Left lung (tissue), 10 donors: ENCODE measurements around the gene FAM168A. TPM values are rescaled to one million over a fixed set of nuclear protein-coding genes. Genes with fewer than 3 reads are reported as not detected.

ENCODE experiments used
- ATAC-seq: fragments of 200-7000 bp; cut with Tn5 transposase; one replicate; pipeline ENCODE4 v1.9.1; 2020; ENCODE audit warnings: moderate library complexity
- DNase-seq, 4 donors: peaks; one replicate each; pipeline ENCODE4 v3.0.0-alpha.2; 2013 to 2020
- H3K27ac ChIP-seq, 2 donors: fragments of 200-600 bp; sonication (generic) in 1 of 2; one replicate each; pipeline versions ENCODE4 v1.5.0 to v1.8.0; 2020 to 2021
- H3K27me3 ChIP-seq, 2 donors: fragments of 200-600 bp; sonication (generic) in 1 of 2; one replicate each; pipeline versions ENCODE4 v1.5.0 to v1.8.0; 2020 to 2021
- H3K36me3 ChIP-seq, 2 donors: fragments of 200-600 bp; sonication (generic) in 1 of 2; one replicate each; pipeline versions ENCODE4 v1.5.0 to v1.8.0; 2020 to 2021
- H3K4me1 ChIP-seq, 2 donors: fragments of 200-600 bp; one replicate each; pipeline ENCODE4 v1.8.0; 2021
- H3K4me3 ChIP-seq, 2 donors: fragments of 200-600 bp; sonication (generic) in 1 of 2; one replicate each; pipeline versions ENCODE4 v1.5.0 to v1.8.0; 2020 to 2021; ENCODE audit warnings: mild to moderate bottlenecking in 1 of 2
- H3K9me3 ChIP-seq, 2 donors: fragments of 200-600 bp; sonication (generic) in 1 of 2; one replicate each; pipeline versions ENCODE4 v1.5.0 to v1.8.0; 2020 to 2021
- CTCF ChIP-seq, 2 donors: fragments of 200-600 bp; sonication (generic) in 1 of 2; IDR thresholded peaks; one replicate each; pipeline versions ENCODE4 v1.5.0 to v1.8.0; 2021; ENCODE audit warnings: antibody characterized with exemption in 2 of 2
- intact Hi-C, 2 donors: fragments of 100-400 bp; cut with DNase I; formaldehyde crosslinking; loops; one replicate each; pipeline versions ENCODE4 v1.11.2 to v1.14.2; 2022
- polyA plus RNA-seq, 6 donors: library from polyadenylated mRNA; unstranded; fragments of 120-200 nt; gene quantifications; one replicate each; pipeline ENCODE4 v1.2.1, GENCODE V29; 2013; ENCODE audit not compliant: insufficient read length in 6 of 6
- total RNA-seq, 2 donors: library from RNA; stranded (reverse); fragmentation: NEBNext Ultra II Directional; extraction: Animal tissue kit (Norgen Biotek cat#: 25700); gene quantifications; one replicate each; pipeline ENCODE4 v1.2.1, GENCODE V29; 2021
- donor health status: DM: no; HTN: yes; CAD: no.
- donor health status: DM: no; HTN: no; CAD: no.

FAM168A gene
- total and polyA plus RNA-seq, 8 donors, result 28.2 to 43.9 (median 41.6) TPM

- TF ChIP-seq CTCF (IDR thresholded peaks at IDR 0.05), result no peak
- DNase-seq (no peak), ATAC-seq (no peak)
- no peak overlapping the region for H3K27ac ChIP-seq
- no peaks in the 10 kb centered on the region for H3K9me3 ChIP-seq
- H3K27me3 ChIP-seq, result no peaks in the 10 kb centered on the region
- H3K4me3 ChIP-seq, result no peak overlapping the region
- H3K36me3 ChIP-seq, result peaks cover 9 to 86% of the 10 kb centered on the region in 2 donors
- intact Hi-C loops, result no loop called here
- H3K4me1 ChIP-seq, result peaks cover 0 to 16% of the 10 kb centered on the region in 2 donors
These were observed 235.7 kb downstream of the FAM168A start for GRCh38 chr11:73361953-73362776.

GRCh38 chr11:73360743-73361369, 237.1 kb downstream of the FAM168A start:
- ATAC-seq, result no peak
- intact Hi-C loops, result no loop called here

GRCh38 chr11:73359930-73360742, 237.8 kb downstream of the FAM168A start:
- Histone ChIP-seq H3K4me3 (no peak overlapping the region), H3K36me3 (peaks cover 9 to 92% of the 10 kb centered on the region in 2 donors), H3K27me3 (no peaks in the 10 kb centered on the region), H3K4me1 (no peaks in the 10 kb centered on the region), H3K9me3 (no peaks in the 10 kb centered on the region), H3K27ac (no peak overlapping the region)
- ATAC-seq (no peak), DNase-seq (no peak)
- intact Hi-C loops, result no loop called here
- TF ChIP-seq CTCF (IDR thresholded peaks at IDR 0.05), result no peak

More at GRCh38 chr11:73360743-73361369, 237.1 kb downstream of the FAM168A start:
- Histone ChIP-seq H3K27ac (no peak overlapping the region), H3K27me3 (no peaks in the 10 kb centered on the region), H3K9me3 (no peaks in the 10 kb centered on the region), H3K36me3 (peaks cover 9 to 94% of the 10 kb centered on the region in 2 donors), H3K4me1 (peaks cover 0 to 3% of the 10 kb centered on the region in 2 donors), H3K4me3 (no peak overlapping the region)
- no peak for DNase-seq
- TF ChIP-seq CTCF (IDR thresholded peaks at IDR 0.05), result no peak

- H3K27ac ChIP-seq, result no peak overlapping the region
- H3K9me3 ChIP-seq, result no peaks in the 10 kb centered on the region
- TF ChIP-seq CTCF (IDR thresholded peaks at IDR 0.05), result no peak
- H3K27me3 ChIP-seq, result no peaks in the 10 kb centered on the region
- H3K4me3 ChIP-seq, result no peak overlapping the region
- peaks cover 9 to 85% of the 10 kb centered on the region in 2 donors for H3K36me3 ChIP-seq
- no peak for ATAC-seq
- DNase-seq, result no peak
- intact Hi-C loops, result no loop called here
- H3K4me1 ChIP-seq, result no peaks in the 10 kb centered on the region
These were observed 238.6 kb downstream of the FAM168A start for GRCh38 chr11:73359341-73359740.
